ENCODE data around the gene ENDOD1.

The ENDOD1 gene

DNA sequence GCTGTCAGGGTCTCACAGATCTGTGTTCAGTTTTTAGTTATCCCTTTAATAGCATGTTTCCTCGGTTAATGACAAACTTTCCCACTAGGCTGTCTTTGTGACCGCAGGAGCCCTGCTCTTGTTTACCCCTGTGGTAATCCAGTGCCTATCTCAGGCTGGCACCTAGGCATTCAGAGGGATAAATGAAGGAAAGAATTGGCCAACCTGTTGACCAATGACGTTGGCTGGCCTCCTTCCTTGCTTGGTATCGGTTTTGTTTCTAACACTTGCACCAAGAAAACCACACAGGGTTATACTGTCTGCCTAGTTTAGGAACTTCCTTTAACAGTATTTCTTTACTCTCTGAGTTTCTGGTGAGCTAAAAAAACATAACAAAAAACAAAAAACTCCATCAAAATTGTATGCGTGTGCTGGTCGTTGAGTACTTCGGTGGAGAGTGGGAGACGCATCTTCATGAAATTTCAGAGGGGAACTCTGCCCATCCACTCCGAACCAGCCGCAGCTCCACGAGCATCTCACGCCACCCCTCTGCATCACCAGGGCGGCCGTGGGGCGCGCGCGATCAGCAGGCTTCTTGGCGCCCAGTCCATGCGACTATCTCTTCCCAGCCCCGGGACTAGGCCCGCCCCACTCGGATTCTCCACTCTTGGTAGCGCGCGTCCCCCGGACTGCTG is 563 bp upstream of the ENDOD1 start:
- Histone ChIP-seq H3K4me1 (ENCODE audit: low read depth, poor library complexity, severe bottlenecking) (peaks cover 25% of the 10 kb centered on the region), H3K9ac (peak overlapping the region; percentile 47; the same call in 1 of the 2 replicates), H3K27ac (peak overlapping the region; percentile 55)

DNA sequence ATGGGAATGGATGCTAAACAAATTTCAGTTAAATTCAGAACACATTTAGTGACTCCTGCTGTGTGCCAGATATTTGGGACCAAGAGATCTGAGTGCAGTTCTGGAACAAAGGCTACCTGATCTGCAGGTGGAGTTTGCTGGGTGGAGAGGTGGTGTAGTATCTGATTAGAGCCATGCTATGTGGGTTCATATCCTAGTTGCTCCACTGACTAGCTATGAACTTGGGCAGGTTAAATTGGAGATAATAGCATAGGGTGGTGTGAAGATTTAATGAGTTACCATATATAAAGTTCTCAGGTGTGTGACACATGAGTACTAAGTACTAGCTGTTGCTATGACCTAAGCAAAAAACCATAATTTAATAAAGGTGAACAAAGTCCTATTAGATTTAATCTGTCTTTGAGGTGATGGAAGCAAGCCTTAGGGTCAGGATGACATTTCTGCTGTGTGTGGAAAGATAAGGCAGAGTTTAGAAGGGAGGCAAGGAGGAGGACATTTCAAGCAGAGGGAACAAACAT is 2.1 kb downstream of the ENDOD1 start:
- Histone ChIP-seq H3K4me2 (no peak overlapping the region), H3K4me1 (ENCODE audit: low read depth, poor library complexity, severe bottlenecking) (peaks cover 35% of the 10 kb centered on the region), H3K27me3 (ENCODE audit: insufficient read depth, low read depth) (no peaks in the 10 kb centered on the region), H3K36me3 (ENCODE audit: insufficient read depth) (no peaks in the 10 kb centered on the region), H3K27ac (no peak overlapping the region), H3K4me3 (IDR thresholded peaks at IDR 0.05; ENCODE audit: insufficient read depth, low read depth, low read length) (no peak overlapping the region), H2AFZ (ENCODE audit: low read depth) (no peak overlapping the region), H4K20me1 (ENCODE audit: insufficient read depth) (no peaks in the 10 kb centered on the region), H3K9ac (no peak overlapping the region), H3K79me2 (ENCODE audit: insufficient read depth, low read depth) (no peaks in the 10 kb centered on the region)
- TF ChIP-seq, protein P1, sequence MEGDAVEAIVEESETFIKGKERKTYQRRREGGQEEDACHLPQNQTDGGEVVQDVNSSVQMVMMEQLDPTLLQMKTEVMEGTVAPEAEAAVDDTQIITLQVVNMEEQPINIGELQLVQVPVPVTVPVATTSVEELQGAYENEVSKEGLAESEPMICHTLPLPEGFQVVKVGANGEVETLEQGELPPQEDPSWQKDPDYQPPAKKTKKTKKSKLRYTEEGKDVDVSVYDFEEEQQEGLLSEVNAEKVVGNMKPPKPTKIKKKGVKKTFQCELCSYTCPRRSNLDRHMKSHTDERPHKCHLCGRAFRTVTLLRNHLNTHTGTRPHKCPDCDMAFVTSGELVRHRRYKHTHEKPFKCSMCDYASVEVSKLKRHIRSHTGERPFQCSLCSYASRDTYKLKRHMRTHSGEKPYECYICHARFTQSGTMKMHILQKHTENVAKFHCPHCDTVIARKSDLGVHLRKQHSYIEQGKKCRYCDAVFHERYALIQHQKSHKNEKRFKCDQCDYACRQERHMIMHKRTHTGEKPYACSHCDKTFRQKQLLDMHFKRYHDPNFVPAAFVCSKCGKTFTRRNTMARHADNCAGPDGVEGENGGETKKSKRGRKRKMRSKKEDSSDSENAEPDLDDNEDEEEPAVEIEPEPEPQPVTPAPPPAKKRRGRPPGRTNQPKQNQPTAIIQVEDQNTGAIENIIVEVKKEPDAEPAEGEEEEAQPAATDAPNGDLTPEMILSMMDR (conservative IDR thresholded peaks at IDR 0.05; ENCODE audit: low read depth, low read length) = no peak

More for the DNA sequence above, 563 bp upstream of the ENDOD1 start:
- no peaks in the 10 kb centered on the region for H3K36me3 ChIP-seq (ENCODE audit: insufficient read depth)
- no peak overlapping the region for H3K4me3 ChIP-seq (IDR thresholded peaks at IDR 0.05; ENCODE audit: insufficient read depth, low read depth, low read length)
- TF ChIP-seq, protein P1 (conservative IDR thresholded peaks at IDR 0.05; ENCODE audit: low read depth, low read length) = no peak
- H3K79me2 ChIP-seq (ENCODE audit: insufficient read depth, low read depth) = no peaks in the 10 kb centered on the region
- no peaks in the 10 kb centered on the region for H3K27me3 ChIP-seq (ENCODE audit: insufficient read depth, low read depth)
- no peaks in the 10 kb centered on the region for H4K20me1 ChIP-seq (ENCODE audit: insufficient read depth)
- peak overlapping the region; percentile 82 for H2AFZ ChIP-seq (ENCODE audit: low read depth)
- peak overlapping the region; percentile 59; the same call in 1 of the 2 replicates for H3K4me2 ChIP-seq

DNA sequence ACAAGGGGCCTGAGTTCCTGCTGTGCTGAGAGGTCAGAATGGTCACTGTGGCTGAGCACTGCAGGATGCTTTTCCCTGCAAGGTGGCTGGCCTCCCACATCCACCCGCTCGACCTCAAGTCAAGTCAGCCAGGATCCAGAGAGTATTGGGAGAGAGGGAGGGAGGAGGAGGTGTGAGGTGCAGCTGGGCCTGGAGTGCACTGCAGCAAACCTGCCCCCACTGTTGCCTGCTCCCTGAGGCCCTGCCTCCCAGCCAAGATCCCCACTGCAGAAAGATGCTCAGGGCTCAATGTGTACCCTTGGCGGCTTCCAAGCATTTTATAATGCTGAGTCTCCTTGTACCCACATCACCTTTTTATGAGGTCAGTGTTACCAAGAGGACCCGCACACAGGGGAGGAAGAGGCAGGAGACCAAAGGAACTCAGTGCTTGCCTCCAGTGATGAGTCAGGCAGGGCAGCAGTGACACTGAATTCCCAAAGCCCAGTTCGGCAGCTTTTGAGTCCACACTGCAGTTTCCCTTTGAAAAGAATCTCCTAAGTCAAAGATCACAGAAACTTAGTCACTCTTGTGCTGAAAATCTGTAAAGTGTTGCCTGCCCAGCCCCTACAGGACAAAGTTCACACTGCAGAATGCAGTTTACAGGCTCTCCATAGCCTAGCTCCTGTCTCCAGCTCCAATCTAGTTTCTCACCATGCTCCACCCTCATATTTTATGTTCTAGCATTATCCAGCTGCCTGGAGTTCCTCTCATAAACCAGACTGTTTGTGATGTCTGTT is 3.1 kb downstream of the ENDOD1 start:
- H3K4me1 ChIP-seq (ENCODE audit: low read depth, poor library complexity, severe bottlenecking) = peaks cover 35% of the 10 kb centered on the region
- H3K79me2 ChIP-seq (ENCODE audit: insufficient read depth, low read depth) = no peaks in the 10 kb centered on the region
- no peak overlapping the region for H2AFZ ChIP-seq (ENCODE audit: low read depth)
- no peak overlapping the region for H3K9ac ChIP-seq
- H3K4me3 ChIP-seq (IDR thresholded peaks at IDR 0.05; ENCODE audit: insufficient read depth, low read depth, low read length) = no peak overlapping the region
- H3K4me2 ChIP-seq = no peak overlapping the region
- TF ChIP-seq, protein P1 (conservative IDR thresholded peaks at IDR 0.05; ENCODE audit: low read depth, low read length) = no peak; the same call in 1 of the 2 replicates
- no peaks in the 10 kb centered on the region for H3K36me3 ChIP-seq (ENCODE audit: insufficient read depth)
- no peak overlapping the region for H3K27ac ChIP-seq
- H3K27me3 ChIP-seq (ENCODE audit: insufficient read depth, low read depth) = no peaks in the 10 kb centered on the region
- H4K20me1 ChIP-seq (ENCODE audit: insufficient read depth) = no peaks in the 10 kb centered on the region

DNA sequence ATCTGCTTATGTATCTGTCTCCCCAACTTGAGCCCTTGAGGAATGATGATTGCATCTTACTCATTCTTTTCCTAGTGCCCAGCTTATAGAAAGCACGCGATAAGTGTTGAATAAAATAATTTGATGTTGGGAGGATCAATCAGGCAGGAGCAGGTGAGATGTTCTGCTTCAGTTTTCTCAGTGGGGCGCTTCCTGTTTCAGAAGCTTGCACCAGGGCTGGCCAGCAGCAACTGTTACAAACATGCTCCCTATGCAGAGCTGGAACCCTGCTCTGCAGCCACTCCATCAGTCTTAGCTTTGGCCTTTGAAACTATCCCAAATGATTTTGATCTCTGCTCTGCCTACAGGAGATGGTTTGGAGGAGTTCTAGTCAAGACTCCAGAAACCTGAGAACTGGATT is 3.9 kb downstream of the ENDOD1 start:
- Histone ChIP-seq H3K4me3 (IDR thresholded peaks at IDR 0.05; ENCODE audit: insufficient read depth, low read depth, low read length) (no peak overlapping the region), H3K4me1 (ENCODE audit: low read depth, poor library complexity, severe bottlenecking) (peaks cover 33% of the 10 kb centered on the region), H3K9ac (no peak overlapping the region), H3K4me2 (no peak overlapping the region), H3K27me3 (ENCODE audit: insufficient read depth, low read depth) (no peaks in the 10 kb centered on the region), H2AFZ (ENCODE audit: low read depth) (no peak overlapping the region), H3K27ac (no peak overlapping the region), H3K36me3 (ENCODE audit: insufficient read depth) (no peaks in the 10 kb centered on the region), H4K20me1 (ENCODE audit: insufficient read depth) (no peaks in the 10 kb centered on the region), H3K79me2 (ENCODE audit: insufficient read depth, low read depth) (no peaks in the 10 kb centered on the region)
- TF ChIP-seq, protein P1 (conservative IDR thresholded peaks at IDR 0.05; ENCODE audit: low read depth, low read length) = no peak

Data from KMS-11 (cell line).